ENCODE results near the gene FRS3.
A peak's percentile ranks its signal among the peaks of the same experiment; 100 is the strongest.
"Not testable (repeated sequence)": the region's sequence is repeated elsewhere in the genome, so short reads cannot be mapped to it uniquely, and the experiment has no call there.

Gene FRS3

GRCh38 chr6:41770381-41771057 is 9.2 kb downstream of the FRS3 start:
- no peaks in the 10 kb centered on the region for H3K9me3 ChIP-seq
- peaks cover 32% of the 10 kb centered on the region for H3K4me1 ChIP-seq
- peaks cover 51% of the 10 kb centered on the region for H3K36me3 ChIP-seq
- H3K27ac ChIP-seq = no peak overlapping the region
- no peak overlapping the region for H3K4me3 ChIP-seq
- H3K9ac ChIP-seq = no peak overlapping the region
- H3K4me2 ChIP-seq = no peak overlapping the region
- TF ChIP-seq Cebpa-rat (IDR thresholded peaks at IDR 0.05) = no peak
- no peaks in the 10 kb centered on the region for H4K20me1 ChIP-seq
- no peaks in the 10 kb centered on the region for H3K27me3 ChIP-seq

- Histone ChIP-seq H3K27ac (no peak overlapping the region), H3K9ac (no peak overlapping the region), H3K4me2 (peak overlapping the region; percentile 47)
Observed at GRCh38 chr6:41769376-41769775, 10.3 kb downstream of the FRS3 start.

GRCh38 chr6:41768545-41769308 is 11.0 kb downstream of the FRS3 start:
- Histone ChIP-seq H3K9ac (0 out of 2 replicates have a peak overlapping the region, but pooled peaks have one; percentile 32), H3K36me3 (peaks cover 35% of the 10 kb centered on the region), H3K4me2 (peak overlapping the region; percentile 47), H3K4me3 (no peak overlapping the region), H3K9me3 (no peaks in the 10 kb centered on the region), H3K4me1 (peaks cover 32% of the 10 kb centered on the region), H3K27me3 (no peaks in the 10 kb centered on the region), H3K27ac (no peak overlapping the region), H4K20me1 (no peaks in the 10 kb centered on the region)
- no peak for TF ChIP-seq Cebpa-rat (IDR thresholded peaks at IDR 0.05)

More at GRCh38 chr6:41769376-41769775, 10.3 kb downstream of the FRS3 start:
- H4K20me1 ChIP-seq = no peaks in the 10 kb centered on the region
- H3K4me1 ChIP-seq = peaks cover 32% of the 10 kb centered on the region
- H3K36me3 ChIP-seq = peaks cover 40% of the 10 kb centered on the region
- H3K27me3 ChIP-seq = no peaks in the 10 kb centered on the region
- no peaks in the 10 kb centered on the region for H3K9me3 ChIP-seq
- no peak for TF ChIP-seq Cebpa-rat (IDR thresholded peaks at IDR 0.05)
- H3K4me3 ChIP-seq = no peak overlapping the region

GRCh38 chr6:41767112-41767833 is 12.4 kb downstream of the FRS3 start:
- H3K36me3 ChIP-seq = peaks cover 22% of the 10 kb centered on the region
- TF ChIP-seq Cebpa-rat (IDR thresholded peaks at IDR 0.05) = no peak
- H3K27me3 ChIP-seq = no peaks in the 10 kb centered on the region
- H3K27ac ChIP-seq = no peak overlapping the region
- H3K4me3 ChIP-seq = no peak overlapping the region
- H3K4me2 ChIP-seq = peak overlapping the region; percentile 45
- H3K4me1 ChIP-seq = peaks cover 32% of the 10 kb centered on the region
- H3K9me3 ChIP-seq = no peaks in the 10 kb centered on the region
- H4K20me1 ChIP-seq = no peaks in the 10 kb centered on the region
- H3K9ac ChIP-seq = no peak overlapping the region

GRCh38 chr6:41766043-41766664 is 13.5 kb downstream of the FRS3 start:
- Histone ChIP-seq H3K36me3 (peaks cover 11% of the 10 kb centered on the region), H3K4me1 (peaks cover 32% of the 10 kb centered on the region), H3K4me2 (peak overlapping the region; percentile 45; the same call in 1 of the 2 replicates)
- H3K9ac ChIP-seq, H4K20me1 ChIP-seq, H3K9me3 ChIP-seq, H3K27me3 ChIP-seq, H3K4me3 ChIP-seq, H3K27ac ChIP-seq: not testable (repeated sequence)

- no peak overlapping the region for H3K4me3 ChIP-seq
- H3K9ac ChIP-seq = no peak overlapping the region
- TF ChIP-seq Cebpa-rat (IDR thresholded peaks at IDR 0.05) = no peak
- no peaks in the 10 kb centered on the region for H3K36me3 ChIP-seq
- H3K27me3 ChIP-seq = no peaks in the 10 kb centered on the region
- H3K9me3 ChIP-seq = no peaks in the 10 kb centered on the region
- H3K4me2 ChIP-seq = no peak overlapping the region
- H3K4me1 ChIP-seq = peaks cover 29% of the 10 kb centered on the region
- H4K20me1 ChIP-seq = no peaks in the 10 kb centered on the region
- H3K27ac ChIP-seq = no peak overlapping the region
Observed at GRCh38 chr6:41763470-41763869, 16.2 kb downstream of the FRS3 start.

GRCh38 chr6:41759905-41760579 is 19.7 kb downstream of the FRS3 start:
- TF ChIP-seq Cebpa-rat (IDR thresholded peaks at IDR 0.05) = no peak
- Histone ChIP-seq H3K9ac (no peak overlapping the region), H3K4me1 (peaks cover 37% of the 10 kb centered on the region), H3K9me3 (no peaks in the 10 kb centered on the region), H3K27me3 (no peaks in the 10 kb centered on the region), H3K36me3 (no peaks in the 10 kb centered on the region), H3K4me3 (no peak overlapping the region), H3K27ac (no peak overlapping the region), H4K20me1 (no peaks in the 10 kb centered on the region), H3K4me2 (peak overlapping the region; percentile 21; the same call in 1 of the 2 replicates)

GRCh38 chr6:41759106-41759904 is 20.4 kb downstream of the FRS3 start:
- H3K4me3 ChIP-seq = no peak overlapping the region
- H4K20me1 ChIP-seq = no peaks in the 10 kb centered on the region
- no peak for TF ChIP-seq Cebpa-rat (IDR thresholded peaks at IDR 0.05)
- no peaks in the 10 kb centered on the region for H3K36me3 ChIP-seq
- no peak overlapping the region for H3K4me2 ChIP-seq
- H3K4me1 ChIP-seq = peaks cover 37% of the 10 kb centered on the region
- H3K9me3 ChIP-seq = no peaks in the 10 kb centered on the region
- H3K9ac ChIP-seq = no peak overlapping the region
- H3K27ac ChIP-seq = no peak overlapping the region
- no peaks in the 10 kb centered on the region for H3K27me3 ChIP-seq
